ENCODE results near the gene CSTPP1. TPM values are rescaled to one million over a fixed set of nuclear protein-coding genes. Genes with fewer than 3 reads are reported as not detected.

CSTPP1 gene
- total RNA-seq, 1 donor from 2014 or later: 58.5 TPM

- Mint-ChIP-seq H3K4me3 (no peak overlapping the region), H3K4me1 (no peaks in the 10 kb centered on the region), H3K36me3 (ENCODE audit: low read depth) (no peaks in the 10 kb centered on the region), H3K27me3 (ENCODE audit: low read depth) (no peaks in the 10 kb centered on the region), H3K27ac (ENCODE audit: unreplicated experiment) (no peak overlapping the region), H3K9me3 (no peaks in the 10 kb centered on the region)
- TF ChIP-seq, protein P1, sequence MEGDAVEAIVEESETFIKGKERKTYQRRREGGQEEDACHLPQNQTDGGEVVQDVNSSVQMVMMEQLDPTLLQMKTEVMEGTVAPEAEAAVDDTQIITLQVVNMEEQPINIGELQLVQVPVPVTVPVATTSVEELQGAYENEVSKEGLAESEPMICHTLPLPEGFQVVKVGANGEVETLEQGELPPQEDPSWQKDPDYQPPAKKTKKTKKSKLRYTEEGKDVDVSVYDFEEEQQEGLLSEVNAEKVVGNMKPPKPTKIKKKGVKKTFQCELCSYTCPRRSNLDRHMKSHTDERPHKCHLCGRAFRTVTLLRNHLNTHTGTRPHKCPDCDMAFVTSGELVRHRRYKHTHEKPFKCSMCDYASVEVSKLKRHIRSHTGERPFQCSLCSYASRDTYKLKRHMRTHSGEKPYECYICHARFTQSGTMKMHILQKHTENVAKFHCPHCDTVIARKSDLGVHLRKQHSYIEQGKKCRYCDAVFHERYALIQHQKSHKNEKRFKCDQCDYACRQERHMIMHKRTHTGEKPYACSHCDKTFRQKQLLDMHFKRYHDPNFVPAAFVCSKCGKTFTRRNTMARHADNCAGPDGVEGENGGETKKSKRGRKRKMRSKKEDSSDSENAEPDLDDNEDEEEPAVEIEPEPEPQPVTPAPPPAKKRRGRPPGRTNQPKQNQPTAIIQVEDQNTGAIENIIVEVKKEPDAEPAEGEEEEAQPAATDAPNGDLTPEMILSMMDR (conservative IDR thresholded peaks at IDR 0.05): no peak
- DNase-seq (ENCODE audit: low read depth, low spot score): no peak
Measured at GRCh38 chr11:47147681-47148080, 211.1 kb downstream of the CSTPP1 start.

GRCh38 chr11:47148270-47148669 is 211.7 kb downstream of the CSTPP1 start:
- Mint-ChIP-seq H3K9me3 (no peaks in the 10 kb centered on the region), H3K4me3 (no peak overlapping the region), H3K27ac (ENCODE audit: unreplicated experiment) (no peak overlapping the region), H3K27me3 (ENCODE audit: low read depth) (no peaks in the 10 kb centered on the region), H3K4me1 (peaks cover 5% of the 10 kb centered on the region), H3K36me3 (ENCODE audit: low read depth) (no peaks in the 10 kb centered on the region)
- TF ChIP-seq, protein P1 (conservative IDR thresholded peaks at IDR 0.05): no peak
- no peak for DNase-seq (ENCODE audit: low read depth, low spot score)

DNA sequence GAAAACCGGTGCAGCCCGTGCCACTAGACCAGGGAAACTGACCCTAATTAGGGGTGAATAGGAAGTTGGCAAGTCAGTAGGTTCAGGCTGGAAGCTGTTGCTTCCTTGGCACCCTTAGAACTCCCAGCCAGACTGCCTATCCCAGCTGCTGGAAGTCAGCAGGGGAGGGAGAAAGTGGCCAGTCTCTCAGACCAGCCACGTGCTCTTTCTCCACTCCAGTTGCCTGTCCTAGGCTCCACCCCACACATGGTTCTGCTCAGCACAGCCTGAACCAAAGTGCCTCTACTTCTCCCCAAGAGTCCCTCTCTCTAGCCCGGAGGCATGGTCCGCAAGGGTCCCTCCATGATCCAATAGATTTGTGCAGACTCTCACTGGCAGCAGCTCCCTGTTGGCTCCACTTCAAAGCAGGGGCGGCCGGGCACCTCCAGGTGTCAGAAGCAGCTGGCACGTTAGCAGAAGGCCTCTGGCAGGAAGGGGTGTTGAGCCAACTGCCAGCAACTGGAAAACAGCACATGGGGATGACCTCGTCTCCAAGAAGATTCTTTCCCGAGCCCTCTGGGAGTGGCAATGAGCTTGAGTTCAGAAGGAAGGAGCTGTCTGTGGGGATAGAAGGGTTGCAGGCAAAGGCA is 212.5 kb downstream of the CSTPP1 start:
- Mint-ChIP-seq H3K36me3 (ENCODE audit: low read depth) (no peaks in the 10 kb centered on the region), H3K27me3 (ENCODE audit: low read depth) (no peaks in the 10 kb centered on the region), H3K4me3 (no peak overlapping the region), H3K9me3 (no peaks in the 10 kb centered on the region), H3K4me1 (peaks cover 6% of the 10 kb centered on the region), H3K27ac (ENCODE audit: unreplicated experiment) (no peak overlapping the region)
- TF ChIP-seq, protein P1 (conservative IDR thresholded peaks at IDR 0.05): no peak
- DNase-seq (ENCODE audit: low read depth, low spot score): no peak

DNA sequence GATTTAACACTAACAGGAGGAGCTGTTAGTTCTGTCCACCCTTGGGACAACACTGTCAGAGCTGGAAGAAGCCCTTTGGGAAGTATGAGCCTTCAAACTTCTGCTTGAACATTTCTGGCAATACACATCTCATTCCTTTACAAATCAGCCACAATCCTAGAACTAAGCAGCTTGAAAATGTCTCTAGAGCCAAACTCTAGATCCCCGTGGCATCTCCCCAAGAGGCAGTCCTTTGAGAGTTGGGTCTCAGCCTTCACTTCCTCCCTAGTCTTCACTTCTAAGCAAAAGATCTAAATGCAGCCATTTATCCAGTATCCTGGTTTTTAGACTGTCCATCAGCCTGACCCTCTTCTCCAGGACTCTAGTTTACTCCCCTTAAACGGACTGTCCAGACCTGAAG is 213.2 kb downstream of the CSTPP1 start:
- Mint-ChIP-seq H3K36me3 (ENCODE audit: low read depth) (no peaks in the 10 kb centered on the region), H3K9me3 (no peaks in the 10 kb centered on the region), H3K27me3 (ENCODE audit: low read depth) (no peaks in the 10 kb centered on the region), H3K27ac (ENCODE audit: unreplicated experiment) (no peak overlapping the region), H3K4me3 (no peak overlapping the region), H3K4me1 (peaks cover 6% of the 10 kb centered on the region)
- TF ChIP-seq, protein P1 (conservative IDR thresholded peaks at IDR 0.05): no peak
- DNase-seq (ENCODE audit: low read depth, low spot score): no peak

GRCh38 chr11:47152126-47152952 is 215.8 kb downstream of the CSTPP1 start:
- no peak overlapping the region for H3K4me3 Mint-ChIP-seq
- no peak for DNase-seq (ENCODE audit: low read depth, low spot score)
- no peaks in the 10 kb centered on the region for H3K9me3 Mint-ChIP-seq
- H3K4me1 Mint-ChIP-seq: peaks cover 11% of the 10 kb centered on the region
- no peaks in the 10 kb centered on the region for H3K36me3 Mint-ChIP-seq (ENCODE audit: low read depth)
- TF ChIP-seq, protein P1 (conservative IDR thresholded peaks at IDR 0.05): no peak
- H3K27me3 Mint-ChIP-seq (ENCODE audit: low read depth): no peaks in the 10 kb centered on the region
- H3K27ac Mint-ChIP-seq (ENCODE audit: unreplicated experiment): no peak overlapping the region

Data from neural crest cell (in vitro differentiated cells).